H9 (cell line): Measurements from ENCODE around the gene GFY. TPM values are rescaled to one million over a fixed set of nuclear protein-coding genes. Genes with fewer than 3 reads are reported as not detected.
A peak's percentile ranks its signal among the peaks of the same experiment; 100 is the strongest.

Source experiments
- DNase-seq: peaks from one replicate; pipeline ENCODE4 v3.0.0-alpha.2; 2017
- H2AFZ ChIP-seq: one replicate; pipeline ENCODE4 v1.6.1; 2013; ENCODE audit warnings: mild to moderate bottlenecking, low read length, control low read depth, moderate library complexity
- H2AK5ac ChIP-seq: 2 replicates; pipeline ENCODE4 v1.6.1; 2013; ENCODE audit warnings: low read length, control low read depth, mixed read lengths; ENCODE audit not compliant: insufficient read length
- H2BK120ac ChIP-seq: one replicate; pipeline ENCODE4 v1.6.1; 2013; ENCODE audit warnings: low read depth, mild to moderate bottlenecking, low read length, control low read depth, inconsistent platforms; ENCODE audit not compliant: poor library complexity, severe bottlenecking
- H2BK12ac ChIP-seq: 2 replicates; pipeline ENCODE4 v1.6.1; 2013; ENCODE audit warnings: low read length, control low read depth, mixed read lengths, low read depth; ENCODE audit not compliant: insufficient read length
- H2BK15ac ChIP-seq: 2 replicates; pipeline ENCODE4 v1.6.1; 2013; ENCODE audit warnings: low read depth, low read length, control low read depth
- H2BK20ac ChIP-seq: one replicate; pipeline ENCODE4 v1.6.1; 2013; ENCODE audit warnings: low read depth, mild to moderate bottlenecking, low read length, control low read depth, inconsistent platforms; ENCODE audit not compliant: poor library complexity, severe bottlenecking
- H2BK5ac ChIP-seq: 2 replicates; pipeline ENCODE4 v1.6.1; 2013; ENCODE audit warnings: low read length, control low read depth, mixed read lengths; ENCODE audit not compliant: insufficient read length
- H3K14ac ChIP-seq: 2 replicates; pipeline ENCODE4 v1.6.1; 2013; ENCODE audit warnings: low read length, control low read depth; ENCODE audit not compliant: insufficient read depth
- H3K18ac ChIP-seq: 2 replicates; pipeline ENCODE4 v1.6.1; 2013; ENCODE audit warnings: low read depth, mild to moderate bottlenecking, mixed read lengths, low read length, control low read depth; ENCODE audit not compliant: insufficient read length
- H3K23ac ChIP-seq: 2 replicates; pipeline ENCODE4 v1.6.1; 2013; ENCODE audit warnings: low read length, control low read depth, mixed read lengths, low read depth; ENCODE audit not compliant: insufficient read length
- H3K23me2 ChIP-seq: 2 replicates; pipeline ENCODE4 v1.6.1; 2013; ENCODE audit warnings: low read depth, mild to moderate bottlenecking, mixed read lengths, low read length, control low read depth; ENCODE audit not compliant: insufficient read length, poor library complexity, severe bottlenecking
- H3K27ac ChIP-seq: 2 replicates; pipeline ENCODE4 v1.5.1; 2013; ENCODE audit warnings: low read length, control low read depth, mixed read lengths, low read depth; ENCODE audit not compliant: insufficient read length
- H3K27me3 ChIP-seq: 2 replicates; pipeline ENCODE4 v1.6.1; 2013; ENCODE audit warnings: low read length, control low read depth, inconsistent platforms; ENCODE audit not compliant: insufficient read depth
- H3K4ac ChIP-seq: 2 replicates; pipeline ENCODE4 v1.6.1; 2013; ENCODE audit warnings: low read depth, mild to moderate bottlenecking, control low read depth, inconsistent platforms, low read length, moderate library complexity
- H3K4me1 ChIP-seq: 2 replicates; pipeline ENCODE4 v1.6.1; 2013; ENCODE audit warnings: low read length, control low read depth, inconsistent platforms; ENCODE audit not compliant: insufficient read depth
- H3K4me2 ChIP-seq: 2 replicates; pipeline ENCODE4 v1.6.1; 2013; ENCODE audit warnings: low read length, control low read depth, mixed read lengths; ENCODE audit not compliant: insufficient read length, insufficient read depth
- H3K56ac ChIP-seq: 2 replicates; pipeline ENCODE4 v1.6.1; 2013; ENCODE audit warnings: low read depth, mild to moderate bottlenecking, mixed read lengths, low read length, control low read depth; ENCODE audit not compliant: insufficient read length
- H3K79me1 ChIP-seq: 2 replicates; pipeline ENCODE4 v1.6.1; 2013; ENCODE audit warnings: low read depth, mild to moderate bottlenecking, moderate library complexity, low read length, control low read depth, inconsistent platforms; ENCODE audit not compliant: insufficient read depth, poor library complexity, severe bottlenecking
- H3K79me2 ChIP-seq: 2 replicates; pipeline ENCODE4 v1.6.1; 2013; ENCODE audit warnings: low read length, control low read depth, inconsistent platforms; ENCODE audit not compliant: insufficient read depth
- H3K9ac ChIP-seq: 2 replicates; pipeline ENCODE4 v1.6.1; 2013; ENCODE audit warnings: low read length, control low read depth, mixed read lengths; ENCODE audit not compliant: insufficient read length; ENCODE audit errors: extremely low read depth
- H3K9me3 ChIP-seq: one replicate; pipeline ENCODE4 v1.6.1; 2013; ENCODE audit warnings: low read depth, low read length, inconsistent platforms; ENCODE audit not compliant: control insufficient read depth
- H3T11ph ChIP-seq: one replicate; pipeline ENCODE4 v1.6.1; 2013; ENCODE audit warnings: mild to moderate bottlenecking, low read length, control low read depth, inconsistent platforms
- H4K20me1 ChIP-seq: one replicate; pipeline ENCODE4 v1.6.1; 2013; ENCODE audit not compliant: control insufficient read depth, insufficient read length, insufficient read depth
- H4K5ac ChIP-seq: 2 replicates; pipeline ENCODE4 v1.6.1; 2013; ENCODE audit warnings: low read depth, mild to moderate bottlenecking, mixed read lengths, low read length, control low read depth; ENCODE audit not compliant: insufficient read length
- H4K8ac ChIP-seq: replicated peaks from 2 replicates; pipeline ENCODE4 v1.6.1; 2013; ENCODE audit warnings: low read length, control low read depth, mixed read lengths, low read depth; ENCODE audit not compliant: insufficient read length
- H4K91ac ChIP-seq: 2 replicates; pipeline ENCODE4 v1.6.1; 2013; ENCODE audit warnings: low read depth, mild to moderate bottlenecking, moderate library complexity, mixed read lengths, low read length, control low read depth; ENCODE audit not compliant: insufficient read length
- H3K27ac Mint-ChIP-seq, 3 experiments: 2 replicates in 2 of 3; 3 replicates in 1 of 3; pipeline ENCODE4 v1.8.0; 2020 to 2021; ENCODE audit warnings: mixed read lengths in 3 of 3, mild to moderate bottlenecking in 1 of 3, moderate library complexity in 1 of 3
- H3K27me3 Mint-ChIP-seq: 2 replicates; pipeline ENCODE4 v1.8.0; 2021; ENCODE audit warnings: low read depth, mild to moderate bottlenecking, moderate library complexity, mixed read lengths
- H3K36me3 Mint-ChIP-seq, 3 experiments: 2 replicates in 2 of 3; 3 replicates in 1 of 3; pipeline ENCODE4 v1.8.0; 2020 to 2021; ENCODE audit warnings: low read depth in 3 of 3, mixed read lengths in 3 of 3; ENCODE audit not compliant: insufficient read depth in 1 of 3
- H3K4me1 Mint-ChIP-seq, 2 experiments: 2 replicates each; pipeline ENCODE4 v1.8.0; 2020; ENCODE audit warnings: mixed read lengths in 2 of 2
- H3K4me3 Mint-ChIP-seq, 2 experiments: 2 replicates in 1 of 2; 3 replicates in 1 of 2; pipeline ENCODE4 v1.8.0; 2020 to 2021; ENCODE audit warnings: mild to moderate bottlenecking in 2 of 2, mixed read lengths in 2 of 2, moderate library complexity in 1 of 2
- H3K9me3 Mint-ChIP-seq, 2 experiments: 2 replicates in 1 of 2; 3 replicates in 1 of 2; pipeline ENCODE4 v1.8.0; 2020; ENCODE audit warnings: mild to moderate bottlenecking in 2 of 2, mixed read lengths in 2 of 2, moderate library complexity in 1 of 2
- CTCF ChIP-seq: fragments of 200-600 bp; sonication (generic); conservative IDR thresholded peaks from 3 replicates; pipeline ENCODE4 v1.8.0; 2021; ENCODE audit warnings: antibody characterized with exemption, mild to moderate bottlenecking
- WGBS: extraction: QIAGEN DNeasy Blood & Tissue Kit; methylation state at CpG from one replicate; pipeline ENCODE4 v1.1.7; 2013; ENCODE audit warnings: missing lambda C conversion rate, low lambda C conversion rate, mixed read lengths; ENCODE audit not compliant: insufficient read length; ENCODE audit errors: extremely low coverage; 5-methylcytosine and 5-hydroxymethylcytosine counted together
- total RNA-seq: library from RNA; stranded (reverse); gene quantifications from 2 replicates; pipeline ENCODE4 v1.2.1, GENCODE V29; 2021

The GFY gene
- total RNA-seq, 1 experiment from 2014 or later, result 1.3 TPM

- Histone ChIP-seq H3K4me1 (peaks cover 2% of the 10 kb centered on the region), H2BK15ac (no peak overlapping the region), H3T11ph (no peak overlapping the region), H3K14ac (no peak overlapping the region), H2AFZ (no peak overlapping the region), H3K79me1 (no peaks in the 10 kb centered on the region), H3K79me2 (no peaks in the 10 kb centered on the region), H4K5ac (no peak overlapping the region), H3K27ac (no peak overlapping the region), H3K4ac (no peak overlapping the region), H2BK5ac (no peak overlapping the region), H3K4me2 (no peak overlapping the region), H4K8ac (no peak overlapping the region), H3K9me3 (no peaks in the 10 kb centered on the region), H3K23me2 (peaks cover 15% of the 10 kb centered on the region), H3K9ac (no peak overlapping the region), H4K91ac (no peak overlapping the region), H2BK120ac (no peak overlapping the region), H2BK12ac (no peak overlapping the region), H3K23ac (no peak overlapping the region), H3K56ac (no peak overlapping the region), H3K27me3 (peaks cover 32% of the 10 kb centered on the region; the same call in 1 of the 2 replicates), H3K18ac (no peak overlapping the region), H4K20me1 (no peaks in the 10 kb centered on the region), H2BK20ac (no peak overlapping the region), H2AK5ac (no peak overlapping the region)
- DNase-seq, result no peak
- peaks cover 63 to 76% of the 10 kb centered on the region in 2 experiments for H3K4me1 Mint-ChIP-seq
- no peak for TF ChIP-seq CTCF
- no peaks in the 10 kb centered on the region; a peak in 2 of 7 replicates for H3K36me3 Mint-ChIP-seq
- H3K27ac Mint-ChIP-seq, result no peak overlapping the region
- WGBS, result no CpG with 5 or more reads among the region's 3 CpGs
- H3K27me3 Mint-ChIP-seq, result peaks cover 70% of the 10 kb centered on the region
- peaks cover 0 to 9% of the 10 kb centered on the region in 2 experiments; a peak in 1 of 5 replicates for H3K9me3 Mint-ChIP-seq
- peak overlapping the region in 1 of 2 experiments; percentile 52; a peak in 3 of 5 replicates for H3K4me3 Mint-ChIP-seq
Observed at GRCh38 chr19:49421878-49422202, 3.3 kb upstream of the GFY start.
